Measurements from ENCODE around the gene PTPRM. TPM values are rescaled to one million over a fixed set of nuclear protein-coding genes. Genes with fewer than 3 reads are reported as not detected.
A peak's percentile ranks its signal among the peaks of the same experiment; 100 is the strongest.

The PTPRM gene
- total and polyA plus RNA-seq, 2 of the 8 experiments (the other 6 are each of a cell fraction or from before 2014, with no cell fraction given): 4.1 to 7.0 TPM

- Histone ChIP-seq H2BK120ac (replicated peaks; ENCODE audit: low read depth, low read length) (no peak overlapping the region), H3K56ac (replicated peaks; ENCODE audit: insufficient read length, low read depth, low read length) (no peak overlapping the region), H2BK5ac (ENCODE audit: low read depth, low read length) (no peak overlapping the region), H3K23ac (ENCODE audit: insufficient read length) (no peak overlapping the region), H2BK20ac (ENCODE audit: low read length) (no peak overlapping the region), H4K91ac (replicated peaks; ENCODE audit: insufficient read length, low read length) (no peak overlapping the region), H3K4me3 (ENCODE audit: extremely low read depth in 1 of 4, insufficient read depth in 2 of 4, low read depth in 3 of 4, low read length in 4 of 4) (no peak overlapping the region), H3K9ac (replicated peaks in 1 of 4; ENCODE audit: extremely low read depth in 1 of 4, low read depth in 3 of 4, low read length in 3 of 4) (no peak overlapping the region; a peak in 1 of 7 replicates), H3K18ac (ENCODE audit: extremely low read depth, low read length) (no peak overlapping the region), H3K36me3 (ENCODE audit: control insufficient read depth in 2 of 4, insufficient read depth in 4 of 4, low read length in 3 of 4) (no peaks in the 10 kb centered on the region), H3K4me2 (ENCODE audit: insufficient read depth in 1 of 2, low read depth in 2 of 2, low read length in 2 of 2) (no peak overlapping the region), H4K20me1 (replicated peaks in 1 of 2; ENCODE audit: control insufficient read depth in 1 of 2, insufficient read depth in 2 of 2, low read length in 2 of 2) (no peaks in the 10 kb centered on the region), H3K4me1 (replicated peaks in 1 of 4; ENCODE audit: control insufficient read depth in 3 of 4, insufficient read depth in 4 of 4, low read length in 3 of 4) (peaks cover 0 to 3% (median 2%) of the 10 kb centered on the region in 4 experiments; a peak in 2 of 7 replicates), H3K27ac (ENCODE audit: low read depth, low read length) (no peak overlapping the region), H3K27me3 (replicated peaks in 1 of 4; ENCODE audit: control insufficient read depth in 3 of 4, extremely low read depth in 1 of 4, insufficient read depth in 3 of 4, low read length in 3 of 4) (no peaks in the 10 kb centered on the region), H2AK5ac (ENCODE audit: low read depth, low read length) (no peak overlapping the region), H3K14ac (ENCODE audit: insufficient read length) (no peak overlapping the region), H3K4ac (replicated peaks; ENCODE audit: insufficient read length, low read depth, low read length) (no peak overlapping the region), H4K8ac (ENCODE audit: extremely low read depth, insufficient read depth, low read length) (no peak overlapping the region), H3K9me3 (ENCODE audit: insufficient read depth in 2 of 2, low read depth in 1 of 2, low read length in 1 of 2) (peaks cover 4 to 7% of the 10 kb centered on the region in 2 experiments), H3K23me2 (ENCODE audit: low read depth, low read length) (no peaks in the 10 kb centered on the region), H2BK12ac (ENCODE audit: low read depth, low read length) (no peak overlapping the region), H3K79me2 (ENCODE audit: control insufficient read depth in 1 of 2, insufficient read depth in 2 of 2, low read length in 2 of 2) (no peaks in the 10 kb centered on the region), H4K5ac (ENCODE audit: insufficient read length, low read depth, low read length) (no peak overlapping the region), H2AFZ (ENCODE audit: low read length) (no peak overlapping the region), H2BK15ac (ENCODE audit: low read length) (peak overlapping the region; percentile 4; the same call in 1 of the 2 replicates), H3K79me1 (ENCODE audit: low read depth, low read length) (no peaks in the 10 kb centered on the region)
- FAIRE-seq (no peak), DNase-seq (ENCODE audit: low read depth in 1 of 2, low spot score in 2 of 2) (no peak)
- TF ChIP-seq MAX (IDR thresholded peaks at IDR 0.05) (no peak), GABPA (IDR thresholded peaks at IDR 0.05; ENCODE audit: borderline replicate concordance, insufficient read depth, low read length) (no peak), SIN3A (conservative IDR thresholded peaks at IDR 0.05 in 1 of 2, IDR thresholded peaks at IDR 0.05 in 1 of 2; ENCODE audit: low read depth in 1 of 2, low read length in 2 of 2) (no peak), YY1 (IDR thresholded peaks at IDR 0.05; ENCODE audit: low read depth, low read length) (no peak)
- WGBS, 2 experiments (ENCODE audit: extremely low coverage in 1 of 2, insufficient coverage in 1 of 2, insufficient read length in 1 of 2, insufficient replicate concordance in 2 of 2, low coverage in 1 of 2, low lambda C conversion rate in 2 of 2, missing lambda C conversion rate in 1 of 2): 90% methylated on average over 6 of the region's 6 CpGs; no CpG with 5 or more reads in 1 of the 2 experiments
- POLR2A ChIA-PET (ENCODE audit: partially characterized antibody): no interaction called here
- CTCF ChIA-PET (ENCODE audit: partially characterized antibody): interaction anchor here (0.9 to 7.8 kb wide), 7 partner anchors 10 to 462 kb away, joined by 3 to 31 read pairs (median 3); no protein-coding TSS in a partner anchor
These were observed 242.3 kb downstream of the PTPRM start for GRCh38 chr18:7809455-7809854.
